ENCODE data around the gene PPARG.

The PPARG gene

DNA sequence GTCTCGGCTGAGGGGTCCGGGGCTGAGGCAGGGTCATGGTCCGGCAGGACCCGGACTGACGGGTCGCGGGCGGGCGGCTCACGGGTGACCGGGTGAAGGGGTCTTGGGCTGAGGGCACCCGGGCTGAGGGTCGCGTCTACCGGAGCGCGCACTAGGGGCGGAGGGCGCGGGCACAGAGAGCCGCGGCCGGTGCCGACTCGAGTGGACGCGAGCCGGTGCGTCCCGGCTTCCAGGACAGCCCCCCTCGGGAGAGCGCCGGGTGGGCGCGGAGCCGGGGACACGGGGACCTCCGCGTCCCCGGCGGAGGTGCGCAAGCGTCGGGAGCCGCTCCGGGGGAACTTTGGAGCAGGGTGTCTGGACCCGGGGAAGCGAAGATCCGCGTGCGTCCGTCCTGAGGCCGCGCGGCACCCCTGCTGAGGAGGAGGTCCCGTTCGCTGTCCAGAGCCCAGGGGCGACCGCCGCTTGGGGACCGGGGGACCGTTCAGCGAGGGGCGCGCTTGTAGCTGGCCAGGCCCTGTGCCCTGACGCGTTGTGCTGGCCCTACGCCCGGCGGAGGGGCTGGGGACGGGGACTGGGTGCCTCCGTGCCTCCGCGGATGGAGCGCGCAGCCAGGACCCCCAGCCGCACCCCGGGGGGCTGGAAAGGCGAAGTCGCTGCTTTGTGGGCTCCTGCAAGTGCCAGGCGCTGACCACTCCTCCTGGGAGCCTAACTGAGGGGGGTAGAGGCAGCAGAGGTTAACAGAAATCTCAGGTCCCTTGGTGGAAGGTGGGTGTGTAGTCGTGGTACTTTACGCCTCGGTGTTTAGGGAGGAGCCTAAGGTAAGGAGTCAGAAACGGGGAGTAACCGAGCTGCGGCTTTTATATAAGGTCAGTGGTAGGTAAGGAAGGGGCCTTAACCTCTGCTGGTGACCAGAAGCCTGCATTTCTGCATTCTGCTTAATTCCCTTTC, at the start of gene PPARG:
TSS of gene PPARG (plus strand) at position 889 of the 948 bp plus-strand sequence. CDS start 90,642 bp downstream, outside the sequence.
- Histone ChIP-seq H3K27ac (ENCODE audit: low read depth, low read length) (no peak within 1 kb of the TSS), H3K9me3 (ENCODE audit: control insufficient read depth, insufficient read depth, low read length) (no peaks in the 10 kb centered on the region), H3K4me3 (ENCODE audit: low read depth, low read length) (peak within 1 kb of the TSS; percentile 60), H3K4me1 (ENCODE audit: control insufficient read depth, insufficient read depth, low read length) (peaks cover under 1% of the 10 kb centered on the region; the same call in 1 of the 2 replicates), H3K9ac (ENCODE audit: low read depth, low read length) (no peak within 1 kb of the TSS), H3K27me3 (ENCODE audit: control insufficient read depth, insufficient read depth, low read length) (peaks cover 83% of the 10 kb centered on the region), H3K36me3 (ENCODE audit: control insufficient read depth, insufficient read depth, low read length) (no peaks in the 10 kb centered on the region)

DNA sequence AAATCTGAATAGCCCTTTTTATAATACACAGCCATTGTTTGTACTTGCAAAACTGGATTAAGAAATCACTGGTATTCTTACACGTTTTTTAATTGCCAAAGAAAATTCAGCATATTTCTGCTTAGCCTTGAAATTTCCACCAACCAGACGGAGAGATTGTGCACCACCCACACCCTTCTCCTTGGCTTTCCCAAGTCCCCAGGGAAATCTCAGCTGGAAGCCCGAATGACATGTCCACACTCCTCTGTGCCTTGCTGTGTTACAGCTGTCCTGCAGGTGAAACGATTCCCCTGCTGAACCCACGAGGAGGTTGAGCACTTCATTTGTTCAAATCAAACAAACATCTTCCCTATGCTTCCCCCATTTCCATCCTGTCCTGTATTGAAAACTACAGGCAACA, 49.6 kb upstream of the PPARG start:
- Histone ChIP-seq H3K27me3 (ENCODE audit: control insufficient read depth, insufficient read depth, low read length) (no peaks in the 10 kb centered on the region), H3K9me3 (ENCODE audit: control insufficient read depth, insufficient read depth, low read length) (no peaks in the 10 kb centered on the region), H3K4me3 (ENCODE audit: low read depth, low read length) (no peak overlapping the region), H3K4me1 (ENCODE audit: control insufficient read depth, insufficient read depth, low read length) (no peaks in the 10 kb centered on the region), H3K9ac (ENCODE audit: low read depth, low read length) (no peak overlapping the region), H3K36me3 (ENCODE audit: control insufficient read depth, insufficient read depth, low read length) (no peaks in the 10 kb centered on the region), H3K27ac (ENCODE audit: low read depth, low read length) (no peak overlapping the region)

DNA sequence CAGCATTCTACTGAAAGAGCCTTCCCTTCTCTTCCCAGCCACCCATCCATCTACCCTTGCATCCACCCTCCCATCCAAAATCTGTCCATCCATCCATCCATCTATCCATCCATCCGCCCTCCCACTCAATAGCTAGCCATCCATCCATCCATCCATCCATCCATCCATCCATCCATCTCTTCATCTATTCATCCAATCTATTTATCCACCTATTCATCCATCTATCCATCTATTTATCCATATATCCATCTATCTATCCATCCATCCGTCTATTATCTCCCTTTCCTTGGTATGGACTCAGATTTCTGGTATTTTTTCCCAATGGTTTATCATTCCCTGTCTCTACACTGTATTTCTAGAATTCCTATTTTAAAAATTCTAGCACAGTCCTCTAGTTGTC, 46.1 kb upstream of the PPARG start:
- Histone ChIP-seq H3K27me3 (ENCODE audit: control insufficient read depth, insufficient read depth, low read length) (no peaks in the 10 kb centered on the region), H3K9me3 (ENCODE audit: control insufficient read depth, insufficient read depth, low read length) (no peaks in the 10 kb centered on the region), H3K4me1 (ENCODE audit: control insufficient read depth, insufficient read depth, low read length) (no peaks in the 10 kb centered on the region), H3K9ac (ENCODE audit: low read depth, low read length) (no peak overlapping the region), H3K27ac (ENCODE audit: low read depth, low read length) (no peak overlapping the region), H3K4me3 (ENCODE audit: low read depth, low read length) (no peak overlapping the region), H3K36me3 (ENCODE audit: control insufficient read depth, insufficient read depth, low read length) (no peaks in the 10 kb centered on the region)

DNA sequence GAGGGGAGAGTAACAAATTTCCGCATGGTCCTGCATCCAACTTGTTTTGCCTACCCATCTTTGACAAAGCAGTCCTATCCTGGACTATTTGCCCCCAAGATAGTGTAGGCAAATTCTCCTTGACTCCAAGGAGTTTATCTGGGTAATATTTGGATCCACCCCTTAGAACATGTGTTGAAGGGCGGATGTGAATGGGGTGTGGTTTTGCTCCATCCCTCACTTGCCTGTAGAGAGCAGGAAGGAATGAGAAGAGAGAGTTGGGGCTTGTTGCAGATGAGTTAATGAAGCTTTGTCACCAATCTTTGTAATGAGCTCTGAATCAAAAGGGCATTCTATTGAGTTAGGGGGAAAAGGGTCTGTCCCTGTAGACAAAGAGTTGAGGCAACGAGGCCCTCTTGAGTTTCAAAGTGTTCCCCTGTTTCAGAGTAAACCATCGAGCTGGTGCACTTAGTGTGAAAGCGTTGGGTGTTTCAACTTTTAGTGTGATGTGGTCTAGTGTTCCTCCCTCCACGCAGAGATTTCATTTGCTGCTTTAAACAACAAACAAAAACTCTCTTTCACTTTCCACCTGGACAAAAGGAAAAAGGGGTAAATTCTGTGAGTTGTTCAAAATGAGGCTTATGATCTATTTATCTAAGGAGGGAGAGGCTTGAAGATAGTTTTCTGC, 42.2 kb upstream of the PPARG start:
- Histone ChIP-seq H3K4me3 (ENCODE audit: low read depth, low read length) (no peak overlapping the region), H3K9me3 (ENCODE audit: control insufficient read depth, insufficient read depth, low read length) (peaks cover 5% of the 10 kb centered on the region), H3K27me3 (ENCODE audit: control insufficient read depth, insufficient read depth, low read length) (no peaks in the 10 kb centered on the region), H3K27ac (ENCODE audit: low read depth, low read length) (no peak overlapping the region), H3K36me3 (ENCODE audit: control insufficient read depth, insufficient read depth, low read length) (no peaks in the 10 kb centered on the region), H3K9ac (ENCODE audit: low read depth, low read length) (no peak overlapping the region), H3K4me1 (ENCODE audit: control insufficient read depth, insufficient read depth, low read length) (no peaks in the 10 kb centered on the region)

DNA sequence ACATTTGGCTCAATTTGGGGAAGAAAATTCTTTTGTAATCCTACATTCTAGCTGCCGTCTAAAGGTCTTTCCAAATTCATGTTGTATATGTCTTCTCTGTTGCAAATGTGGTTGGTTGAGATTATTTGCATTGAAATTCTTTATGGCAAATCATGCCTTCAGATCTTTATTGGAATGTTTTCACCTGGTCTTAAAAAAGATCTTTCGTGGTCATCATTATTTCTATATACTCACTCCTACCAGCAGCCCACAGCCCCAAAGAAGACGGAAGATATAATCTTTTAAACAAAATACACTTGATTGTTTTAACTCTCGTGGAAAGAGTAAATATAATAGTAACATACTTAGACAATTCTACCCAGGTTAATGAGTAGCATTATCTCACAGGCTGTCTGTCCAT, 41.5 kb upstream of the PPARG start:
- Histone ChIP-seq H3K27ac (ENCODE audit: low read depth, low read length) (no peak overlapping the region), H3K9ac (ENCODE audit: low read depth, low read length) (no peak overlapping the region), H3K36me3 (ENCODE audit: control insufficient read depth, insufficient read depth, low read length) (no peaks in the 10 kb centered on the region), H3K4me1 (ENCODE audit: control insufficient read depth, insufficient read depth, low read length) (no peaks in the 10 kb centered on the region), H3K4me3 (ENCODE audit: low read depth, low read length) (no peak overlapping the region), H3K9me3 (ENCODE audit: control insufficient read depth, insufficient read depth, low read length) (peaks cover 5% of the 10 kb centered on the region), H3K27me3 (ENCODE audit: control insufficient read depth, insufficient read depth, low read length) (no peaks in the 10 kb centered on the region)

DNA sequence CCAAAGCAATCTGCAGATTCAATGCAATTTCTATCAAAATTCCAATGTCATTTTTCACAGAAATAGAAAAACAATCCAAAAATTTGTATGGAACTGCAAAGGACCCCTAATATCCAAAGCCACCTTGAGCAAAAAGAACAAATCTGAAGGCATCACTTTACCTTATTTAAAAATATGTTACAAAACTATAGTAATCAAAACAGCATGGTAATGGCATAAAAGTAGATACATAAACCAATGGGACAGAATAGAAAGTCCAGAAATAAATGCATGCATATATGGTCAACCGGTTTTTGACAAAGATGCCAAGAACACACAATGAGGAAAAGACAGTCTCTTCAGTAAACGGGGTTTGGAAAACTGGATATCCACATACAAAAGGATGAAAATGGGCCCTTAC, 39.4 kb upstream of the PPARG start:
- H3K4me1 ChIP-seq (ENCODE audit: control insufficient read depth, insufficient read depth, low read length) = no peaks in the 10 kb centered on the region
- no peaks in the 10 kb centered on the region for H3K36me3 ChIP-seq (ENCODE audit: control insufficient read depth, insufficient read depth, low read length)
- peaks cover 5% of the 10 kb centered on the region for H3K9me3 ChIP-seq (ENCODE audit: control insufficient read depth, insufficient read depth, low read length)
- no peak overlapping the region for H3K27ac ChIP-seq (ENCODE audit: low read depth, low read length)
- H3K27me3 ChIP-seq (ENCODE audit: control insufficient read depth, insufficient read depth, low read length) = no peaks in the 10 kb centered on the region
- no peak overlapping the region for H3K9ac ChIP-seq (ENCODE audit: low read depth, low read length)
- H3K4me3 ChIP-seq (ENCODE audit: low read depth, low read length) = no peak overlapping the region

DNA sequence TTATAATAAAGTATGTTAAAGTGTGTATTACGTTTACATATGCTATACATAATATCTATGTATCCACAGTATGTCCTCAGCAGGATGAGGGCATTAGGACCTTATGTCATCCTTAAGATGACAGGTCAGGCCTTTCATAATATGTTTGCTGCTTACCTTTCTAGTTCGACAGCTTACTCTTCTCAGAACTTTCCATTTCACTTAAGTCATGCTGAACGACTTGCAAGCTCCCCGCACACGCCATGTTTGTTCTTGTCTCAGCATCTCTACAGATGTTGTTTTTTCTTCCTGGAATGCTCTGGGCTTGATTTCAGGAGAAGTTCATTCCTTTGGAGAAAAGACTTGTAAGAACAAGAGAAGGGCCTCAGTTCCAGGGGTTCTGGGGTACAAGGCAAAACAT, 36.0 kb upstream of the PPARG start:
- no peaks in the 10 kb centered on the region for H3K4me1 ChIP-seq (ENCODE audit: control insufficient read depth, insufficient read depth, low read length)
- no peaks in the 10 kb centered on the region for H3K36me3 ChIP-seq (ENCODE audit: control insufficient read depth, insufficient read depth, low read length)
- no peak overlapping the region for H3K27ac ChIP-seq (ENCODE audit: low read depth, low read length)
- H3K9me3 ChIP-seq (ENCODE audit: control insufficient read depth, insufficient read depth, low read length) = peaks cover 5% of the 10 kb centered on the region
- H3K27me3 ChIP-seq (ENCODE audit: control insufficient read depth, insufficient read depth, low read length) = no peaks in the 10 kb centered on the region
- H3K9ac ChIP-seq (ENCODE audit: low read depth, low read length) = no peak overlapping the region
- H3K4me3 ChIP-seq (ENCODE audit: low read depth, low read length) = no peak overlapping the region

DNA sequence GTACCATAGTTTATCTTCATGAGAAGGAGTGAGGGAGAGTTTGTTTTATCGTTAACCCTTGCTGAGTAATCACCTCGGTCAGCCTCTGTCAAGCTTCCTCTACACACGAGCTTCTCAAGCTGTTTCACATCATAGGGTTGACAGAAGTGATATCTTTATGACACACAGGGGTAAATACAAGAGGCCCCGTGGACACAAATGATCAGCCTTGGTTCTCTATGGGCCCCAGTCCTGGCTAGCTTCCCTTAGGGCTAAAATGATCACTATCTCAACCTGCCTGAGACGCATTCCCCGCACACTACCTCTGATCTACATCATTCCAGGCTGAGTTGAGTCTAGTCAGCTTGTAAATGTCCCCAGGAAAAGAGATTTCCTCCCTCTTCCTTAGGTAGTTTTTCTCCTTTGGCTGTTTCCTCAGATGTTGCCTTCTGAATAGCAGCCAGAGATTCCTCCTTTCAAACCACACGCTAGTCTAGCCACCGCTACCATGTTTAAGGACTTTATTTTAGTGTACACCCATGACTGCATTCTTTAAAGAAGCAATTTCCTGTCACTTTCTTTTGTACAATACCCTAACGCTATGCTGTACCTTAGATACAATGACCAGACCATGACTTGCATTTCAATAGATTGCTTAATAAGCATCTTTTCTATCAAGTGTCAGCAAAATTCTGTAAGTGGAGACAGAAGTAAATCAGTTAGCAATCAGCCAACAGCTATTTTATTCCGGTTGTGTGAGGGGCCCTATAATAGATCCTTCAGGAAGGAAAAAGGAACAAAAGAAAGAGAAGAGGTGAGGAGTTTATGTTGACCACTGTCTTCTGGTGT, 35.1 kb upstream of the PPARG start:
- Histone ChIP-seq H3K27me3 (ENCODE audit: control insufficient read depth, insufficient read depth, low read length) (no peaks in the 10 kb centered on the region), H3K36me3 (ENCODE audit: control insufficient read depth, insufficient read depth, low read length) (no peaks in the 10 kb centered on the region), H3K4me3 (ENCODE audit: low read depth, low read length) (no peak overlapping the region), H3K9ac (ENCODE audit: low read depth, low read length) (no peak overlapping the region), H3K9me3 (ENCODE audit: control insufficient read depth, insufficient read depth, low read length) (peaks cover 5% of the 10 kb centered on the region), H3K4me1 (ENCODE audit: control insufficient read depth, insufficient read depth, low read length) (no peaks in the 10 kb centered on the region), H3K27ac (ENCODE audit: low read depth, low read length) (no peak overlapping the region)

DNA sequence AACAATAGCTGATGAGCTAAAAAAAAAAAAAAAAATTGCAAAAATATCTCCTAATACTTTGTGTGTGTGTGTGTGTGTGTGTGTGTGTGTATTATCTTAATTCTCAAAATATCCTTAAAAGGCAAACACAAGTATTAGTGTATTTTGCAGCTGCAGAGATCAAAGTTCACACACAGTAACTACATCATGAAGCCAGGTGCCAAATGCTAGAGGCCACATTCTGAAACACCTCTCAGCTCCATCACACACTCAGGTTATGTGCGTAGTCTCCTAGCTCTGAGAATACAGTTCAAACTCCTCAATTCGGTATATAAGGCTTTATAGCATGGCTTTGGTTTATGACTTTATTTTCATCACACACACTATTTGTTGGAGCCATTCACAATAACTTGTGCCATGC, 33.5 kb upstream of the PPARG start:
- Histone ChIP-seq H3K4me1 (ENCODE audit: control insufficient read depth, insufficient read depth, low read length) (no peaks in the 10 kb centered on the region), H3K4me3 (ENCODE audit: low read depth, low read length) (no peak overlapping the region), H3K9ac (ENCODE audit: low read depth, low read length) (no peak overlapping the region), H3K27me3 (ENCODE audit: control insufficient read depth, insufficient read depth, low read length) (no peaks in the 10 kb centered on the region), H3K9me3 (ENCODE audit: control insufficient read depth, insufficient read depth, low read length) (no peaks in the 10 kb centered on the region), H3K27ac (ENCODE audit: low read depth, low read length) (no peak overlapping the region), H3K36me3 (ENCODE audit: control insufficient read depth, insufficient read depth, low read length) (no peaks in the 10 kb centered on the region)

DNA sequence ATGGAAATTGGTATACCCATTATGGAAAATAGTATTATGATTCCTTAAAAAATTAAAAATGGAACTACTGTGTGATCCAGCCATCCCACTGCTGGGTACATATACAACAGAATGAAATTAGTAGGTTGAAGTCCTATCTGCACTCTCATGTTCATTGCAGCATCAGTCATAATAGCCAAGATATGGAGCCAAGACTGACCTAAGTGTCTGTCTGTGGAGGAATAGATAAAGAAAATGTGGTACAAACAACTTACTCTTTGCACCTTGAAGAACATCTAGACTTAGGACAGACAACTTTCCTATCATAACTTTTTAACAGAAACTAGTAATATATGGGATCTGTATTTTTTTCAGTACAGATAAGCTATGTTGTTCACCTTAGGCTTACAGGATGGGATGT, 30.0 kb upstream of the PPARG start:
- no peak overlapping the region for H3K27ac ChIP-seq (ENCODE audit: low read depth, low read length)
- H3K9me3 ChIP-seq (ENCODE audit: control insufficient read depth, insufficient read depth, low read length) = no peaks in the 10 kb centered on the region
- H3K27me3 ChIP-seq (ENCODE audit: control insufficient read depth, insufficient read depth, low read length) = no peaks in the 10 kb centered on the region
- no peaks in the 10 kb centered on the region for H3K36me3 ChIP-seq (ENCODE audit: control insufficient read depth, insufficient read depth, low read length)
- no peak overlapping the region for H3K9ac ChIP-seq (ENCODE audit: low read depth, low read length)
- no peak overlapping the region for H3K4me3 ChIP-seq (ENCODE audit: low read depth, low read length)
- no peaks in the 10 kb centered on the region for H3K4me1 ChIP-seq (ENCODE audit: control insufficient read depth, insufficient read depth, low read length)

All from HUES48 (cell line).